SK-N-SH (cell line): Measurements from ENCODE around the gene G6PC1. TPM values are rescaled to one million over a fixed set of nuclear protein-coding genes. Genes with fewer than 3 reads are reported as not detected.

ENCODE experiments used
- CTCF ChIA-PET: fragments of 300-600, 350-600 bp; formaldehyde crosslinking; extraction: SDS; loops from one replicate; lab custom pipeline; 2021; lab: Yijun Ruan, JAX
- POLR2A ChIA-PET: fragments of 350-600 bp; sonication (Branson Sonifier 250); formaldehyde crosslinking; extraction: SDS; loops from one replicate; lab custom pipeline; 2020; ENCODE audit warnings: antibody characterized with exemption, inconsistent platforms; lab: Yijun Ruan, JAX
- DNase-seq: peaks from one replicate; pipeline ENCODE4 v3.0.0; 2012
- H2AFZ ChIP-seq: fragments of 200-600 bp; sonication (generic); 2 replicates; pipeline ENCODE4 v1.8.1; 2016; ENCODE audit warnings: antibody characterized with exemption, mild to moderate bottlenecking, low read depth
- H3F3A ChIP-seq: fragments of 200-600 bp; sonication (generic); replicated peaks from 2 replicates; pipeline ENCODE3; 2016; ENCODE audit warnings: antibody characterized with exemption, mild to moderate bottlenecking; ENCODE audit not compliant: insufficient read depth
- H3K27ac ChIP-seq, 2 experiments: fragments of 200-500 bp in 1 of 2; fragments of 200-600 bp in 1 of 2; sonication (Bioruptor generic) in 1 of 2; sonication (generic), shearing (Covaris generic) in 1 of 2; 2 replicates each; pipeline versions ENCODE4 v1.5.1 to v1.6.1; 2014 to 2016; ENCODE audit warnings: low read depth in 2 of 2, inconsistent platforms in 1 of 2, low read length in 1 of 2, mild to moderate bottlenecking in 1 of 2, mixed read lengths in 1 of 2
- H3K27me3 ChIP-seq: fragments of 200-600 bp; sonication (generic), shearing (Covaris generic); 2 replicates; pipeline ENCODE4 v1.6.1; 2016; ENCODE audit warnings: mixed run types; ENCODE audit not compliant: insufficient read depth
- H3K36me3 ChIP-seq, 2 experiments: fragments of 200-500 bp in 1 of 2; fragments of 200-600 bp in 1 of 2; sonication (Bioruptor generic) in 1 of 2; sonication (generic) in 1 of 2; replicated peaks in 1 of 2; 2 replicates each; pipeline versions ENCODE3 to v1.5.1; 2014 to 2016; ENCODE audit warnings: low read length in 1 of 2, mild to moderate bottlenecking in 1 of 2; ENCODE audit not compliant: insufficient read depth in 2 of 2, control insufficient read depth in 1 of 2
- H3K4me1 ChIP-seq, 2 experiments: fragments of 200-500 bp in 1 of 2; fragments of 200-600 bp in 1 of 2; sonication (Bioruptor generic) in 1 of 2; sonication (generic), shearing (Covaris generic) in 1 of 2; 2 replicates each; pipeline versions ENCODE4 v1.5.1 to v1.6.1; 2014 to 2016; ENCODE audit warnings: low read depth in 1 of 2, low read length in 1 of 2, mixed run types in 1 of 2; ENCODE audit not compliant: insufficient read depth in 2 of 2, control insufficient read depth in 1 of 2
- H3K4me2 ChIP-seq: fragments of 200-600 bp; sonication (generic), shearing (Covaris generic); 2 replicates; pipeline ENCODE4 v1.6.1; 2017; ENCODE audit warnings: mixed run types
- H3K4me3 ChIP-seq, 2 experiments: fragments of 200-500 bp in 1 of 2; fragments of 200-600 bp in 1 of 2; sonication (Bioruptor generic) in 1 of 2; sonication (generic), shearing (Covaris generic) in 1 of 2; 2 replicates each; pipeline versions ENCODE4 v1.5.1 to v1.8.1; 2014 to 2016; ENCODE audit warnings: low read depth in 2 of 2, inconsistent platforms in 1 of 2, low read length in 1 of 2, mild to moderate bottlenecking in 1 of 2, mixed read lengths in 1 of 2, moderate library complexity in 1 of 2
- H3K79me2 ChIP-seq: fragments of 200-600 bp; sonication (generic); 2 replicates; pipeline ENCODE4 v1.8.1; 2017; ENCODE audit warnings: mild to moderate bottlenecking; ENCODE audit not compliant: insufficient read depth
- H3K9ac ChIP-seq: fragments of 200-600 bp; sonication (generic); 2 replicates; pipeline ENCODE4 v1.6.1; 2017; ENCODE audit warnings: mixed run types
- H3K9me2 ChIP-seq: fragments of 200-600 bp; sonication (generic); 2 replicates; pipeline ENCODE4 v1.6.1; 2017; ENCODE audit warnings: mixed run types
- H3K9me3 ChIP-seq: fragments of 200-600 bp; sonication (generic); 2 replicates; pipeline ENCODE4 v1.6.1; 2017; ENCODE audit warnings: mixed run types, mild to moderate bottlenecking, moderate library complexity
- H4K20me1 ChIP-seq: fragments of 200-600 bp; sonication (generic); 2 replicates; pipeline ENCODE4 v1.6.1; 2017; ENCODE audit warnings: mild to moderate bottlenecking, mixed run types; ENCODE audit not compliant: insufficient read depth
- ELF1 ChIP-seq: IDR thresholded peaks from 2 replicates; pipeline ENCODE4 v1.4.0; 2012
- EZH2phosphoT487 ChIP-seq: fragments of 200-600 bp; sonication (generic); IDR thresholded peaks from 2 replicates; pipeline ENCODE4 v1.6.1; 2017; ENCODE audit warnings: low read depth, mixed run types, mild to moderate bottlenecking, antibody characterized with exemption, moderate library complexity, borderline replicate concordance
- FOSL2 ChIP-seq: IDR thresholded peaks from 2 replicates; pipeline ENCODE4 v1.4.0; 2012; ENCODE audit warnings: low read depth, mild to moderate bottlenecking, moderate library complexity, borderline replicate concordance
- JUND ChIP-seq: IDR thresholded peaks from 2 replicates; pipeline ENCODE4 v1.4.0; 2012
- MEF2A ChIP-seq: IDR thresholded peaks from 2 replicates; pipeline ENCODE4 v1.4.0; 2012; ENCODE audit warnings: low read depth, borderline replicate concordance
- NFIC ChIP-seq: IDR thresholded peaks from 2 replicates; pipeline ENCODE4 v1.4.0; 2012; ENCODE audit warnings: borderline replicate concordance
- RAD21 ChIP-seq: IDR thresholded peaks from 2 replicates; pipeline ENCODE4 v1.6.1; 2012; ENCODE audit warnings: mild to moderate bottlenecking, low read length
- RCOR1 ChIP-seq: fragments of 150-350 bp; IDR thresholded peaks from 2 replicates; pipeline ENCODE4 v1.6.1; 2017; ENCODE audit warnings: antibody characterized with exemption, low read length
- RFX5 ChIP-seq: IDR thresholded peaks from 2 replicates; pipeline ENCODE4 v1.6.1; 2012; ENCODE audit warnings: mild to moderate bottlenecking, improper control_type of control experiment, low read length
- RXRA ChIP-seq: IDR thresholded peaks from 2 replicates; pipeline ENCODE4 v1.4.0; 2012; ENCODE audit warnings: low read depth, mild to moderate bottlenecking, borderline replicate concordance
- TCF12 ChIP-seq: IDR thresholded peaks from 2 replicates; pipeline ENCODE4 v1.4.0; 2012
- TEAD4 ChIP-seq: IDR thresholded peaks from 2 replicates; pipeline ENCODE4 v1.4.0; 2012; ENCODE audit warnings: mild to moderate bottlenecking, borderline replicate concordance; ENCODE audit not compliant: insufficient read depth
- YY1 ChIP-seq: IDR thresholded peaks from 2 replicates; pipeline ENCODE4 v1.4.0; 2012; ENCODE audit warnings: low read depth, mild to moderate bottlenecking
- ZBTB33 ChIP-seq: IDR thresholded peaks from 2 replicates; pipeline ENCODE4 v1.4.0; 2012; ENCODE audit warnings: low read depth, borderline replicate concordance
- WGBS: methylation state at CpG from one replicate; pipeline ENCODE4 v1.1.6; 2017; ENCODE audit warnings: low lambda C conversion rate; 5-methylcytosine and 5-hydroxymethylcytosine counted together
- polyA plus RNA-seq, 3 experiments: library from polyadenylated mRNA; depleted of rRNA; stranded (reverse); fragments of >200 nt; gene quantifications; 2 replicates each; pipeline ENCODE4 v1.2.3, GENCODE V29; 2012
- TF ChIP-seq, protein P1 (sequence below): IDR thresholded peaks from 2 replicates; pipeline ENCODE4; 2012

Gene G6PC1
- polyA plus RNA-seq, 1 of the 3 experiments (the other 2 are of a cell fraction): not detected

DNA sequence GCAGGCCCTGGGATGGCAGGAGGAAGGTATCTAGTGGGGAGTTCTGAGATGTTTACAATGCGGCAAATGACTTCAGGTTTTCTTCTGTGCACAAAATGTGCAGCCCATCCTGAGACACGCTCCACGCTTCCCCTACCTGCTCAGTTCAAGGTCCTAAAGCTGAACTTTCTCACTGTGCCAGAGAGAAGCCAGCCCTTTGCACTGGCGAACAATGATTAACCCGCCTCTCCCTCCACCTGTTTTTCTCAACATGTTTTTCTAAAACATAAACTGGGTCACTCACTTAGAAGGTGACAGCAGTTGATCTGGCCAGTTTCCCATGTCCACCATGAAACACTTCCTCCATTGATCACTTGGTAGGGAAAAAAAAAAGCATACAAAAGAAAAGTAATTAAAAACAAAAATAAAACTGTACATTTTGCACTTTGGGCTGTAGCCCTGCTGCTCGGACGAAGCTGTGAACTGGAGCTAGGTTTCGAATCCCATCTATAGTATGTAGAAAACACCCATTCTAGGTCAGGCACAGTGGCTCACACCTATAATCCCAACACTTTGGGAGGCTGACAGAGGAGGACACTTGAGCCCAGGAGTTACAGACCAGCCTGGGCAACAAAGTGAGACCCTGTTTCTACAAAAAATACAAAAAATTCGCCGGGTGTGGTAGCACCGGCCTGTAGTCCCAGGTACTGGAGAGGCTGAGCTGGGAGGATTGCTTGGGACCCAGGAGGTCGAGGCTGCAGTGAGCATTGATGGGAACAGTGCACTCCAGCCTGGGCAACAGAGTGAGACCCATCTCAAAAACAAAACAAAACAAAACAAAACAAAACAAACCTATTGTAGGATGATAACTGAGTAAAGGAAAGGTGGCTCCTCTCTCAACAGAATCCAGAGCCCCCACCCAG is 6.1 kb upstream of the G6PC1 start:
- Histone ChIP-seq H3F3A (peaks cover 6% of the 10 kb centered on the region), H3K9me3 (no peaks in the 10 kb centered on the region), H2AFZ (0 out of 2 replicates have a peak overlapping the region, but pooled peaks have one; percentile 17), H3K9ac (no peak overlapping the region), H3K27me3 (peaks cover 5% of the 10 kb centered on the region; the same call in 1 of the 2 replicates), H3K79me2 (no peaks in the 10 kb centered on the region), H3K27ac (no peak overlapping the region; a peak in 1 of 4 replicates), H3K4me2 (no peak overlapping the region; the same call in 1 of the 2 replicates), H4K20me1 (no peaks in the 10 kb centered on the region), H3K4me3 (no peak overlapping the region), H3K9me2 (no peaks in the 10 kb centered on the region), H3K36me3 (no peaks in the 10 kb centered on the region), H3K4me1 (no peaks in the 10 kb centered on the region)
- POLR2A ChIA-PET: no interaction called here
- TF ChIP-seq RXRA (no peak), TEAD4 (no peak), RFX5 (no peak), YY1 (no peak), RCOR1 (no peak), NFIC (no peak), MEF2A (no peak), ZBTB33 (no peak), RAD21 (no peak)
- WGBS: 76% methylated on average over 12 of the region's 12 CpGs
- no peak for DNase-seq
- CTCF ChIA-PET: interaction anchor here (0.8 kb wide), 1 partner anchor 17 kb away, joined by 3 read pairs; no protein-coding TSS in a partner anchor

DNA sequence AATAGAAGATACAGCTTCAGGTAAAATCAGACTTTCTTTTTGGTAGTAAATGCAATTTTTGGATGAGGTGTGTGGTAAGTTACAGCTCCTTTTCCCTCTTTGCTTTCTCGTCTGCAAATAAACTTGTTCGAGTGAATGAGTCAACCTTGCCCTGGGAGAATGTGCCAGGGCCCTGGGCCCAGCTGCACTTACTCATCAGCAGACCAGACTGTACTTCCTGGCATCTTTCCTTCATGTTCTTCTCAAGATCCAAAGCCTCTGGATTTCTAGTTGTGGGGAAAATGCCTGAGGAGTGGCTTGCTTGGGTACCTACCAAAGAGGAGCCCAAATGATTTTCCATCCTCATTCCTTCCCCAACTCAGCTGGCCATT is 5.4 kb upstream of the G6PC1 start:
- Histone ChIP-seq H3K9ac (no peak overlapping the region), H3K36me3 (no peaks in the 10 kb centered on the region), H4K20me1 (no peaks in the 10 kb centered on the region), H3K4me1 (no peaks in the 10 kb centered on the region), H3K79me2 (no peaks in the 10 kb centered on the region), H2AFZ (0 out of 2 replicates have a peak overlapping the region, but pooled peaks have one; percentile 17), H3K27ac (peak overlapping the region in 1 of 2 experiments; percentile 52; a peak in 2 of 4 replicates), H3K4me3 (no peak overlapping the region), H3K4me2 (no peak overlapping the region; the same call in 1 of the 2 replicates), H3F3A (peaks cover 6% of the 10 kb centered on the region), H3K9me2 (no peaks in the 10 kb centered on the region), H3K9me3 (no peaks in the 10 kb centered on the region)
- CTCF ChIA-PET: interaction anchor here (0.8 kb wide), 1 partner anchor 16 kb away, joined by 3 read pairs; no protein-coding TSS in a partner anchor
- POLR2A ChIA-PET: no interaction called here
- TF ChIP-seq ELF1 (0 out of 2 replicates have a peak, but pooled peaks have one; percentile 18), ZBTB33 (no peak), TCF12 (peak; percentile 68), FOSL2 (peak; percentile 87), JUND (peak; percentile 56; the same call in 1 of the 2 replicates), NFIC (peak; percentile 78), EZH2phosphoT487 (no peak)
- TF ChIP-seq, protein P1, sequence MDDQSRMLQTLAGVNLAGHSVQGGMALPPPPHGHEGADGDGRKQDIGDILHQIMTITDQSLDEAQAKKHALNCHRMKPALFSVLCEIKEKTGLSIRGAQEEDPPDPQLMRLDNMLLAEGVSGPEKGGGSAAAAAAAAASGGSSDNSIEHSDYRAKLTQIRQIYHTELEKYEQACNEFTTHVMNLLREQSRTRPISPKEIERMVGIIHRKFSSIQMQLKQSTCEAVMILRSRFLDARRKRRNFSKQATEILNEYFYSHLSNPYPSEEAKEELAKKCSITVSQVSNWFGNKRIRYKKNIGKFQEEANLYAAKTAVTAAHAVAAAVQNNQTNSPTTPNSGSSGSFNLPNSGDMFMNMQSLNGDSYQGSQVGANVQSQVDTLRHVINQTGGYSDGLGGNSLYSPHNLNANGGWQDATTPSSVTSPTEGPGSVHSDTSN: peak; percentile 52; the same call in 1 of the 2 replicates
- TF ChIP-seq, all 33 proteins: peak for 6
- DNase-seq: no peak
- 6% methylated on average over 2 of the region's 2 CpGs for WGBS
- peaks cover 11% of the 10 kb centered on the region; the same call in 1 of the 2 replicates for H3K27me3 ChIP-seq
